A549 (cell line): ENCODE results near the gene SH3RF3. TPM values are rescaled to one million over a fixed set of nuclear protein-coding genes. Genes with fewer than 3 reads are reported as not detected.

ENCODE experiments used
- ATAC-seq, 2 experiments: fragments of 200-7000 bp in 1 of 2; fragments of >200 bp in 1 of 2; cut with Nextera tagmentation in 1 of 2; cut with Tn5 transposase in 1 of 2; 3 replicates each; pipeline versions ENCODE4 v1.8.0 to v1.9.1; 2018 to 2020; ENCODE audit warnings: mild to moderate bottlenecking in 1 of 2, moderate library complexity in 1 of 2
- CTCF ChIA-PET: fragments of 300-600 bp; sonication (Branson Sonifier 250); formaldehyde crosslinking; extraction: SDS; loops from one replicate; lab custom pipeline; 2021; ENCODE audit warnings: antibody characterized with exemption, inconsistent platforms; lab: Yijun Ruan, JAX
- POLR2A ChIA-PET: fragments of 350-600 bp; formaldehyde crosslinking; extraction: SDS; loops from one replicate; lab custom pipeline; 2021; ENCODE audit warnings: antibody characterized with exemption, inconsistent platforms; lab: Yijun Ruan, JAX
- DNase-seq, 2 experiments: peaks; one replicate each; pipeline versions ENCODE4 v3.0.0 to v3.0.0-alpha.2; 2011 to 2016; ENCODE audit warnings: low read depth in 1 of 2, low spot score in 1 of 2
- FAIRE-seq: peaks from 2 replicates; lab custom pipeline; 2011; peaks lifted over from hg19 to GRCh38; lab: Jason Lieb, UNC
- H3K27ac ChIP-seq, 2 experiments: fragments of >200 bp; sonication (Bioruptor Twin); formaldehyde crosslinking; 3 replicates each; pipeline ENCODE4 v1.5.1; 2016 to 2017
- H3K4me1 ChIP-seq: fragments of >200 bp; sonication (Bioruptor Twin); formaldehyde crosslinking; 3 replicates; pipeline ENCODE4 v1.6.1; 2016
- H3K4me2 ChIP-seq: fragments of >200 bp; sonication (Bioruptor Twin); formaldehyde crosslinking; 3 replicates; pipeline ENCODE4 v1.6.1; 2016
- H3K4me3 ChIP-seq: fragments of >200 bp; sonication (Bioruptor Twin); formaldehyde crosslinking; 3 replicates; pipeline ENCODE4 v1.5.1; 2016
- H3K9me3 ChIP-seq: fragments of >200 bp; sonication (Bioruptor Twin); formaldehyde crosslinking; 3 replicates; pipeline ENCODE4 v1.6.1; 2016
- ATOH8 ChIP-seq: fragments of 250-450 bp; sonication (Bioruptor Pico); IDR thresholded peaks from 2 replicates; pipeline ENCODE4 v1.5.0; 2020; ENCODE audit warnings: low read depth, mild to moderate bottlenecking, moderate library complexity
- CEBPB ChIP-seq, 2 experiments: fragments of >200 bp in 1 of 2; sonication (Bioruptor Twin) in 1 of 2; formaldehyde crosslinking in 1 of 2; IDR thresholded peaks; 2 replicates each; pipeline ENCODE4 v1.6.1; 2012 to 2016
- CHD2 ChIP-seq: fragments of 150-350 bp; IDR thresholded peaks from 2 replicates; pipeline ENCODE4 v1.6.1; 2014; ENCODE audit warnings: low read length; ENCODE audit not compliant: partially characterized antibody
- FOSL2 ChIP-seq, 2 experiments: fragments of 450-650 bp in 1 of 2; fragments of >200 bp in 1 of 2; sonication (Bioruptor Twin) in 1 of 2; formaldehyde crosslinking; IDR thresholded peaks; 2 replicates each; pipeline versions ENCODE4 v1.5.0 to v1.6.1; 2016 to 2020; ENCODE audit warnings: mild to moderate bottlenecking in 1 of 2, moderate library complexity in 1 of 2
- GATA3 ChIP-seq: IDR thresholded peaks from 2 replicates; pipeline ENCODE4 v1.6.1; 2012; ENCODE audit warnings: borderline replicate concordance
- HEYL ChIP-seq: fragments of 250-450 bp; sonication (Bioruptor Pico); IDR thresholded peaks from 2 replicates; pipeline ENCODE4 v1.8.0; 2021; ENCODE audit warnings: mild to moderate bottlenecking, moderate library complexity
- HMGXB4 ChIP-seq: fragments of 250-450 bp; sonication (Bioruptor Pico); IDR thresholded peaks from 2 replicates; pipeline ENCODE4 v1.5.0; 2021; ENCODE audit warnings: mild to moderate bottlenecking, moderate library complexity, borderline replicate concordance
- HOXB13 ChIP-seq: fragments of 250-450 bp; sonication (Bioruptor Pico); IDR thresholded peaks from 2 replicates; pipeline ENCODE4 v1.5.0; 2020; ENCODE audit warnings: low read depth, mild to moderate bottlenecking, moderate library complexity
- MAZ ChIP-seq: fragments of 150-350 bp; IDR thresholded peaks from 2 replicates; pipeline ENCODE4 v1.6.1; 2014; ENCODE audit warnings: antibody characterized with exemption, low read depth, low read length, borderline replicate concordance
- NFE2L2 ChIP-seq: fragments of 150-350 bp; conservative IDR thresholded peaks from 2 replicates; pipeline ENCODE4 v1.6.1; 2014; ENCODE audit warnings: low read length
- NR3C1 ChIP-seq: fragments of >200 bp; sonication (Bioruptor Twin); formaldehyde crosslinking; IDR thresholded peaks from 3 replicates; pipeline ENCODE4 v1.6.1; 2017
- PHF8 ChIP-seq: fragments of 200-600 bp; sonication (generic); IDR thresholded peaks from 2 replicates; pipeline ENCODE4 v1.6.1; 2016; ENCODE audit warnings: low read depth, mild to moderate bottlenecking, antibody characterized with exemption, moderate library complexity, borderline replicate concordance
- POLR2A ChIP-seq: IDR thresholded peaks from 2 replicates; pipeline ENCODE4 v1.6.1; 2012; ENCODE audit warnings: mild to moderate bottlenecking, low read length
- RAD21 ChIP-seq, 2 experiments: fragments of >200 bp in 1 of 2; sonication (Bioruptor Twin) in 1 of 2; formaldehyde crosslinking in 1 of 2; IDR thresholded peaks in 1 of 2; conservative IDR thresholded peaks in 1 of 2; 2 replicates in 1 of 2; 3 replicates in 1 of 2; pipeline ENCODE4 v1.6.1; 2012 to 2018; ENCODE audit warnings: inconsistent platforms in 1 of 2
- SMC3 ChIP-seq: fragments of >200 bp; sonication (Bioruptor Twin); formaldehyde crosslinking; IDR thresholded peaks from 3 replicates; pipeline ENCODE4 v1.6.1; 2018; ENCODE audit warnings: inconsistent platforms
- TFCP2L1 ChIP-seq: fragments of 250-450 bp; sonication (Bioruptor Pico); IDR thresholded peaks from 2 replicates; pipeline ENCODE4 v1.5.0; 2021; ENCODE audit warnings: mild to moderate bottlenecking
- WGBS: methylation state at CpG from one replicate; pipeline ENCODE4 v1.1.6; 2017; ENCODE audit errors: missing lambda C conversion rate; 5-methylcytosine and 5-hydroxymethylcytosine counted together
- polyA plus RNA-seq, 4 experiments: library from polyadenylated mRNA; depleted of rRNA in 3 of 4; stranded (reverse); fragments of >200 nt; fragmentation: RNase III in 1 of 4; extraction: RNeasy Plus Mini Kit Qiagen cat#74134 plus additional on column Dnase treatment in 1 of 4; gene quantifications; 2 replicates in 3 of 4; 3 replicates in 1 of 4; pipeline ENCODE4 v1.2.3, GENCODE V29; 2011 to 2017
- TF ChIP-seq, protein P1 (sequence below): fragments of >200 bp; sonication (Bioruptor Twin); formaldehyde crosslinking; IDR thresholded peaks from 2 replicates; pipeline ENCODE4 v1.6.1; 2016

The SH3RF3 gene
- polyA plus RNA-seq, 2 of the 4 experiments (the other 2 are of a cell fraction) = 0.04 to 0.21 TPM

DNA sequence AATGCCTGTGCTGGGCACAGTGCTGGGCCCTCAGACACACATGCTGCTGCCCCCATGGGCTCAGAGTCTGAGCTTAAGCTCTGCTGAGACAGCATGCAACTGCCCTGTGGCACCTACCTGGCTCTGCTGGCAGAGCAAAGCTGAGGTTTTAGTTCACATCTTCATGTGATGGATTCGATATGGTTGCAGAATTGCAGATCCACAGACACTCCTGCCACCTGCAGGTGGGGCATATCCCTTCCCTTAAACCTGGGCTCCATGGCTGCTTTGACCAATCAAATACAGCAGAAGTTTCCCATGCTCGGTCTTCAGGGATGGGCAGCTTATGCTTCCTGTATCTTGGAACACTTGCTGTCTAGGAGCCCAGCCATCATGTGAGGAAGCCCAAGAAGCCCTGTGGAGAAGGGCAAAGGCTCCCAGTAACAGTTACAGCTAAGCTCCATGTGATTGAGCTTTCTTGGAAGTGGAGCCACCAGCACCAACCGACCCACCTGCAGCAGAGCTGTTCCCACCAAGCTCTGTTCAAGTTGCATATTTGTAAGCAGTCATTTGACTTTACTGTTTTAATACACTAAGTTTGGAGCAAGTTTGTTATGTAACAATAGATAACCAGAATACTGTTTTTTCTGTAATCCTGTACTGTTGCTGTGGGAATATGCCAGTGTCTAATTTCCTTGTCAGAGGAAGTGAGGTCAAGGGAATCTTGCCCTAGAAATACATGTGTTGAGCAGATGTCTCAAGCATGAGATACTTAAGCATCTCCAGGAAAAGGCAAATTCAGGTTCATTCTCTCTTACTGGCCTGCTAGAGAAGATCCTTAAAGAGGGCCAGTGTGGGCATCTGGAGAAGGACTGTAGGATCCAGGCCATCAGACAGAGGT lies 79.3 kb downstream of the SH3RF3 start:
- POLR2A ChIA-PET = no interaction called here
- Histone ChIP-seq H3K27ac (no peak overlapping the region), H3K4me1 (peaks cover 11% of the 10 kb centered on the region), H3K4me3 (no peak overlapping the region), H3K4me2 (no peak overlapping the region)
- no peak for FAIRE-seq
- 54% methylated on average over 3 of the region's 3 CpGs for WGBS
- peak in 1 of 2 experiments; percentile 29 for DNase-seq
- TF ChIP-seq POLR2A = no peak
- TF ChIP-seq RAD21 (conservative IDR thresholded peaks at IDR 0.05 in 1 of 2, IDR thresholded peaks at IDR 0.05 in 1 of 2) = 0 out of 5 replicates have a peak, but pooled peaks of 1 of the 2 experiments have one; percentile 4
- TF ChIP-seq SMC3 = no peak
- TF ChIP-seq NR3C1 = no peak
- TF ChIP-seq PHF8 = no peak
- TF ChIP-seq, all 56 proteins: peak for 1
- ATAC-seq = peak in 1 of 2 experiments; percentile 54; a peak in 2 of 6 replicates
- H3K9me3 ChIP-seq = no peaks in the 10 kb centered on the region
- CTCF ChIA-PET = interaction anchor here (0.9 kb wide), 2 partner anchors 16 to 96 kb away, joined by 3 read pairs; no protein-coding TSS in a partner anchor

GRCh38 chr2:109208951-109209335 lies 79.9 kb downstream of the SH3RF3 start:
- Histone ChIP-seq H3K4me2 (peak overlapping the region; percentile 40; the same call in 2 of the 3 replicates), H3K4me1 (peaks cover 11% of the 10 kb centered on the region), H3K4me3 (no peak overlapping the region), H3K9me3 (no peaks in the 10 kb centered on the region), H3K27ac (peak overlapping the region in 1 of 2 experiments; percentile 60; a peak in 2 of 6 replicates)
- TF ChIP-seq ATOH8 (CRISPR knock-in tag) = no peak
- TF ChIP-seq CEBPB (IDR thresholded peaks at IDR 0.05) = no peak
- TF ChIP-seq HOXB13 (CRISPR knock-in tag) = no peak
- no peak for TF ChIP-seq TFCP2L1 (CRISPR knock-in tag)
- TF ChIP-seq GATA3 = no peak
- no peak for TF ChIP-seq NR3C1
- TF ChIP-seq, protein P1, sequence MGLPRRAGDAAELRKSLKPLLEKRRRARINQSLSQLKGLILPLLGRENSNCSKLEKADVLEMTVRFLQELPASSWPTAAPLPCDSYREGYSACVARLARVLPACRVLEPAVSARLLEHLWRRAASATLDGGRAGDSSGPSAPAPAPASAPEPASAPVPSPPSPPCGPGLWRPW = no peak
- no peak for ATAC-seq
- no peak for FAIRE-seq
- POLR2A ChIA-PET = no interaction called here
- WGBS = 36% methylated on average over 6 of the region's 6 CpGs
- no peak for DNase-seq
- CTCF ChIA-PET = no interaction called here

DNA sequence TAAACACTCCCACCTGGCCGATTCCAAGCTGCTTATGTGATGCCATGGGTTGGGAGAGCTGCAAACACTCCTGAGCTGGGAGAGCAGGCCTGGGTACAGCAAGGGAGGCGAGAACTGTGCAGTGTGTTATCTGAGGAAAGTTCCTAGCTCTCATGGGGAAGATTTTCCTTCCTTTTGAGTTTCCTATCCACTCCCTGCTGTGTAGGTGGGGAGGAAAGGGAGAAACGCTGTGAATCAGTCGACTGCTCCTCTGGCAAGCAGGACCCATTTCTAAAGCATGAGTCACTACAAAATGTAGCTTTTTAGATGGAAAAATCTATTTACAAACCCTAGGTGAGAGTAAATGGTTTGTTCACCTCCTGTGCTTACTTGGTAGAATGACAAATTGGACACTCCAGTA lies 80.4 kb downstream of the SH3RF3 start:
- Histone ChIP-seq H3K9me3 (no peaks in the 10 kb centered on the region), H3K4me2 (peak overlapping the region; percentile 40), H3K4me1 (peaks cover 11% of the 10 kb centered on the region), H3K27ac (peak overlapping the region in 1 of 2 experiments; percentile 60; a peak in 2 of 6 replicates), H3K4me3 (no peak overlapping the region)
- CTCF ChIA-PET = no interaction called here
- TF ChIP-seq SMC3 = no peak
- 10% methylated on average over 4 of the region's 4 CpGs for WGBS
- peak; percentile 56 to 62; a peak in 5 of 6 replicates for ATAC-seq
- peak in 1 of 2 experiments; percentile 13 for DNase-seq
- FAIRE-seq = no peak
- POLR2A ChIA-PET = no interaction called here

GRCh38 chr2:109209941-109210340 lies 80.9 kb downstream of the SH3RF3 start:
- H3K27ac ChIP-seq = no peak overlapping the region
- POLR2A ChIA-PET = no interaction called here

More at GRCh38 chr2:109209941-109210340, 80.9 kb downstream of the SH3RF3 start:
- 72% methylated on average over 7 of the region's 7 CpGs for whole genome bisulfite sequencing
- CTCF ChIA-PET = interaction anchor here (1.2 to 1.3 kb wide), 3 partner anchors 15 to 300 kb away, joined by 3 to 5 read pairs (median 3); no protein-coding TSS in a partner anchor
- H3K4me3 ChIP-seq = no peak overlapping the region
- TF ChIP-seq HMGXB4 (CRISPR knock-in tag) = no peak
- TF ChIP-seq CHD2 = no peak
- no peak for TF ChIP-seq FOSL2 (IDR thresholded peaks at IDR 0.05)
- no peak for TF ChIP-seq FOSL2 (CRISPR knock-in tag; IDR thresholded peaks at IDR 0.05)
- TF ChIP-seq HEYL (CRISPR knock-in tag) = no peak
- TF ChIP-seq MAZ = no peak
- TF ChIP-seq NFE2L2 = no peak
- FAIRE-seq (no peak), ATAC-seq (no peak), DNase-seq (no peak)
- H3K9me3 ChIP-seq = no peaks in the 10 kb centered on the region
- peak overlapping the region; percentile 40; the same call in 2 of the 3 replicates for H3K4me2 ChIP-seq
- peaks cover 11% of the 10 kb centered on the region for H3K4me1 ChIP-seq
